B cell (primary cell): ENCODE data around the gene ZNF774. TPM values are rescaled to one million over a fixed set of nuclear protein-coding genes. Genes with fewer than 3 reads are reported as not detected.

Source experiments
- ATAC-seq: fragments of 200-7000 bp; cut with Tn5 transposase; one replicate; pipeline ENCODE4 v1.10.0; 2021; ENCODE audit warnings: low read depth, mild to moderate bottlenecking, moderate number of reproducible peaks, moderate library complexity
- CTCF ChIA-PET: fragments of 350-600 bp; sonication (Branson Sonifier 250); formaldehyde crosslinking; loops from one replicate; lab custom pipeline; 2021; ENCODE audit warnings: antibody characterized with exemption, inconsistent platforms; lab: Charles Lee
- POLR2A ChIA-PET: fragments of 350-600 bp; sonication (Branson Sonifier 250); formaldehyde crosslinking; loops from one replicate; lab custom pipeline; 2021; ENCODE audit warnings: antibody characterized with exemption; lab: Charles Lee
- DNase-seq: peaks from one replicate; pipeline ENCODE4 v3.0.0; 2013
- H2AFZ ChIP-seq: 2 replicates; pipeline ENCODE4 v1.6.1; 2012; ENCODE audit warnings: mild to moderate bottlenecking, low read depth, low read length; ENCODE audit not compliant: insufficient read depth, poor library complexity, severe bottlenecking
- H3K27ac ChIP-seq, 2 donors: 1 replicate in 1 of 2; 2 replicates in 1 of 2; pipeline ENCODE4 v1.5.1; 2012 to 2013; ENCODE audit warnings: low read length in 2 of 2, mild to moderate bottlenecking in 2 of 2, moderate library complexity in 1 of 2
- H3K27me3 ChIP-seq, 4 experiments: fragments of 200-600 bp in 1 of 4; sonication (generic) in 1 of 4; replicated peaks in 1 of 4; 1 replicate in 2 of 4; 2 replicates in 2 of 4; pipeline versions ENCODE4 v1.6.1 to v1.7.0; 2013 to 2016; ENCODE audit warnings: low read length in 3 of 4, mild to moderate bottlenecking in 2 of 4, mixed read lengths in 1 of 4, moderate library complexity in 1 of 4; ENCODE audit not compliant: insufficient read depth in 4 of 4, control insufficient read depth in 3 of 4; ENCODE audit errors: control extremely low read depth in 1 of 4
- H3K36me3 ChIP-seq, 2 experiments: replicated peaks in 1 of 2; 1 replicate in 1 of 2; 2 replicates in 1 of 2; pipeline versions ENCODE4 v1.6.1 to v1.7.1; 2013; ENCODE audit warnings: low read length in 1 of 2; ENCODE audit not compliant: insufficient read depth in 2 of 2, control insufficient read depth in 1 of 2; ENCODE audit errors: control extremely low read depth in 1 of 2, extremely low read depth in 1 of 2
- H3K4me1 ChIP-seq, 2 donors: fragments of 200-600 bp in 1 of 2; sonication (generic) in 1 of 2; 1 replicate in 1 of 2; 2 replicates in 1 of 2; pipeline versions ENCODE4 v1.5.1 to v1.6.1; 2013 to 2017; ENCODE audit warnings: low read length in 2 of 2; ENCODE audit not compliant: control insufficient read depth in 2 of 2, insufficient read depth in 2 of 2
- H3K4me2 ChIP-seq: replicated peaks from 2 replicates; pipeline ENCODE3; 2012; ENCODE audit warnings: mild to moderate bottlenecking, low read depth, low read length; ENCODE audit not compliant: poor library complexity, severe bottlenecking
- H3K4me3 ChIP-seq, 5 experiments: fragments of 200-600 bp in 1 of 5; sonication (generic) in 1 of 5; 1 replicate in 3 of 5; 2 replicates in 2 of 5; pipeline versions ENCODE4 v1.5.1 to v1.7.0; 2011 to 2016; ENCODE audit warnings: low read length in 4 of 5, mild to moderate bottlenecking in 4 of 5, low read depth in 2 of 5, control low read depth in 1 of 5, moderate library complexity in 1 of 5; ENCODE audit not compliant: insufficient read depth in 1 of 5; ENCODE audit errors: control extremely low read depth in 1 of 5, extremely low read depth in 1 of 5
- H3K79me2 ChIP-seq: fragments of 200-600 bp; sonication (generic); one replicate; pipeline ENCODE4 v1.6.0; 2016; ENCODE audit warnings: low read length; ENCODE audit not compliant: control insufficient read depth, insufficient read depth
- H3K9ac ChIP-seq: fragments of 200-600 bp; sonication (generic); 2 replicates; pipeline ENCODE4 v1.6.1; 2017; ENCODE audit warnings: mild to moderate bottlenecking, low read length, moderate library complexity
- H3K9me3 ChIP-seq, 3 donors: one replicate each; pipeline versions ENCODE4 v1.6.1 to v1.7.1; 2013; ENCODE audit warnings: low read length in 2 of 3; ENCODE audit not compliant: control insufficient read depth in 2 of 3, insufficient read depth in 1 of 3; ENCODE audit errors: control extremely low read depth in 1 of 3
- H4K20me1 ChIP-seq: 2 replicates; pipeline ENCODE4 v1.6.0; 2012; ENCODE audit warnings: mild to moderate bottlenecking, low read length; ENCODE audit not compliant: insufficient read depth, control insufficient read depth, poor library complexity, severe bottlenecking
- H3K27ac Mint-ChIP-seq: one replicate; pipeline ENCODE4 v1.8.0; 2021; ENCODE audit warnings: mixed read lengths
- H3K27me3 Mint-ChIP-seq: one replicate; pipeline ENCODE4 v1.8.0; 2021; ENCODE audit warnings: mixed read lengths
- H3K4me1 Mint-ChIP-seq: one replicate; pipeline ENCODE4 v1.8.0; 2021; ENCODE audit warnings: mixed read lengths
- H3K4me3 Mint-ChIP-seq: one replicate; pipeline ENCODE4 v1.8.0; 2021; ENCODE audit warnings: mixed read lengths
- H3K9me3 Mint-ChIP-seq: one replicate; pipeline ENCODE4 v1.8.0; 2022; ENCODE audit warnings: mixed read lengths; ENCODE audit not compliant: insufficient read depth
- CTCF ChIP-seq: fragments of 200-600 bp; IDR thresholded peaks from one replicate; pipeline ENCODE4 v1.8.0; 2022; ENCODE audit warnings: antibody characterized with exemption, mild to moderate bottlenecking
- EZH2 ChIP-seq: IDR thresholded peaks from 2 replicates; pipeline ENCODE4 v1.6.1; 2012; ENCODE audit warnings: borderline replicate concordance, low read depth, mild to moderate bottlenecking, moderate library complexity, low read length; ENCODE audit not compliant: insufficient read depth, poor library complexity, severe bottlenecking
- WGBS: methylation state at CpG from one replicate; pipeline ENCODE4 v1.1.5; 2013; ENCODE audit warnings: missing lambda C conversion rate; ENCODE audit not compliant: insufficient coverage; 5-methylcytosine and 5-hydroxymethylcytosine counted together
- intact Hi-C: fragments of 100-400 bp; cut with micrococcal nuclease; formaldehyde crosslinking; loops from one replicate; pipeline ENCODE4 v1.10.0; 2022
- polyA plus RNA-seq: library from polyadenylated mRNA; depleted of rRNA; stranded (reverse); fragments of >200 nt; gene quantifications from 2 replicates; pipeline ENCODE4 v1.2.3, GENCODE V29; 2012
- total RNA-seq, 2 donors: library from RNA; stranded (reverse); fragments of 120-200 nt in 1 of 2; gene quantifications; 1 replicate in 1 of 2; 2 replicates in 1 of 2; pipeline versions ENCODE4 v1.2.3 to v1.2.4, GENCODE V29; 2013 to 2022

The ZNF774 gene
- total and polyA plus RNA-seq, 2 donors (not counting 1 experiment from before 2014, with no cell fraction given): 0.19 to 0.54 TPM

- Mint-ChIP-seq H3K27me3 (no peaks in the 10 kb centered on the region), H3K27ac (no peak overlapping the region), H3K4me1 (peaks cover 31% of the 10 kb centered on the region), H3K4me3 (peak overlapping the region; percentile 40), H3K9me3 (no peaks in the 10 kb centered on the region)
- H3K9ac ChIP-seq: no peak overlapping the region
- intact Hi-C loops: loop anchor here (10.0 kb wide), 2 partner anchors 49 to 209 kb away; no protein-coding TSS in a partner anchor
- no peak for TF ChIP-seq EZH2
- TF ChIP-seq CTCF: no peak
- no peak for DNase-seq
- no peaks in the 10 kb centered on the region for H3K27me3 ChIP-seq
- ATAC-seq: no peak
- no peak overlapping the region for H3K27ac ChIP-seq
- POLR2A ChIA-PET: no interaction called here
- H3K4me3 ChIP-seq: no peak overlapping the region
- peaks cover 18 to 22% of the 10 kb centered on the region in 2 donors for H3K4me1 ChIP-seq
- peaks cover 26% of the 10 kb centered on the region for H4K20me1 ChIP-seq
- H3K9me3 ChIP-seq: no peaks in the 10 kb centered on the region
- peaks cover 30% of the 10 kb centered on the region for H3K79me2 ChIP-seq
- no peak overlapping the region for H2AFZ ChIP-seq
- peaks cover 0 to under 1% of the 10 kb centered on the region in 2 experiments for H3K36me3 ChIP-seq
- WGBS: 100% methylated on average over 2 of the region's 2 CpGs
- H3K4me2 ChIP-seq: no peak overlapping the region
- CTCF ChIA-PET: interaction anchor here (0.7 kb wide), 1 partner anchor 57 kb away, joined by 3 read pairs; no protein-coding TSS in a partner anchor
These were observed 34.1 kb downstream of the ZNF774 start for GRCh38 chr15:90386221-90386620.
